ENCODE data around the gene GAPDHS. TPM values are rescaled to one million over a fixed set of nuclear protein-coding genes. Genes with fewer than 3 reads are reported as not detected.
A peak's percentile ranks its signal among the peaks of the same experiment; 100 is the strongest.

The GAPDHS gene
- total RNA-seq, 1 donor from 2014 or later: not detected

DNA sequence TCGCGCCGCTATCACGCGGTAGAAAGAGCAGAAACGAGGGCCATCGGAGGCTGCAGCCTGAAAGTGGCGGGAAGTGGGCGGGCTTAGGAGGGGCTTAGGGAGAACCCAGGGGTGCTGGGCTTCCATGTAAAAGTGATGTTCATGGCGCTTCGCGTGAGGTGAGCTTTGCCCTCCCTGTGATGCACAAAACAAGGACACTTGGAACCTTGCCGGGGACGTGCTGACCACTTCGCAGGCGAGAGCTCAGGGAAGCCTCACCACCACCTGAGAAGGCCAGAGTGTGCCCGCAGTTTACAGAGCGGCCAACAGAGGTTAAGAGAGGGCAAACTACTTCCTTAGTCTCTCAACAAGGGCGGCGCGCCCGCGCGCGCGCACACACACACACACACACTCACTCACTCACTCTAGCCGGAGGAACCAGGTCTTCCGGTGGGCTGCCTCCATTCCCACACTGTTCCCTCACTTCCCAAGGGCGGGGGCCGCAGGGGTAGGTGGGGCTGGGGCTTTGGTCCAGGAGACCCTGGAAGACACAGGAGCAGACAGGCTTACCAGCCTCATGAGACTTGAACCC is 651 bp downstream of the GAPDHS start:
- Histone ChIP-seq H3K27me3 (ENCODE audit: control insufficient read depth in 3 of 3, insufficient read depth in 3 of 3, low read length in 3 of 3) (peaks cover 31 to 62% (median 58%) of the 10 kb centered on the region in 3 donors), H3K36me3 (ENCODE audit: control insufficient read depth in 3 of 3, insufficient read depth in 3 of 3, low read length in 3 of 3) (no peaks in the 10 kb centered on the region), H3K9ac (ENCODE audit: low read depth in 1 of 3, low read length in 3 of 3) (no peak overlapping the region), H3K4me1 (ENCODE audit: control insufficient read depth in 3 of 3, insufficient read depth in 3 of 3, low read length in 3 of 3) (peaks cover 0 to 5% (median 0%) of the 10 kb centered on the region in 3 donors), H3K27ac (ENCODE audit: low read depth, low read length) (no peak overlapping the region), H3K9me3 (ENCODE audit: control insufficient read depth in 3 of 3, low read length in 3 of 3) (no peaks in the 10 kb centered on the region), H3K4me3 (ENCODE audit: low read length in 3 of 3) (no peak overlapping the region)

DNA sequence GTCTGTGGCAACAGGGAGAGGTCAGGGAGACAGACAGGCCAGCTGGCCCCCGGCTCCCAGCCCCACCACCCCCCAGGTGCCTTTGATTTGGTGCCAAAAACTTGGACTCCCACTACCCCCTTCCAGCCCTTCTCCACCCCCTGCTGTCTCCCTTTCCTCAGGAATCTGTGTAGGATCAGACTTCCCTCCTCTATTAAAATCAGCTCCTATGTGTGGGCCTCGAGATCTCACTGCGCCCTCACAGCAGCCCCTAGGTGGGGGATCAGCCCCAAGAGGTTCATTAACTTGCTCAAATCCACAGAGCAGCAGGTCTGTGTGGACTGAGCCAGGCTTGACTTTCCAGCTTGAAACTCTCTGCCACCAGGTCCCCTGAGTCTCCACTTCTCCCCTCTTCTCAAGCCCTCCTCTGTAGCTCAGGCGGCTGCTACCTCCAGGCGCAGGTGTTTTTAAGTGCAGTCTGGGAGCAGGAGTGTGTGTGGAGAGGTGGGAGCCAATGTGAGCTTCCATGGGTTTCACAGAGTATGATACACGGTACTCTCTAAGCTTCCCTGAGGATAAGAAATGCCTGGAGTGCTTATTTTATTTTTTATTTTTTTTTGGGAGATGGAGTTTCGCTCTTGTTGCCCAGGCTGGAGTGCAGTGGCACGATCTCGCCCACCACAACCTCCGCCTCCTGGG is 1.7 kb downstream of the GAPDHS start:
- Histone ChIP-seq H3K27ac (ENCODE audit: low read depth, low read length) (no peak overlapping the region), H3K4me1 (ENCODE audit: control insufficient read depth in 3 of 3, insufficient read depth in 3 of 3, low read length in 3 of 3) (peaks cover 0 to 5% (median 0%) of the 10 kb centered on the region in 3 donors), H3K36me3 (ENCODE audit: control insufficient read depth in 3 of 3, insufficient read depth in 3 of 3, low read length in 3 of 3) (no peaks in the 10 kb centered on the region), H3K4me3 (ENCODE audit: low read length in 3 of 3) (no peak overlapping the region), H3K9me3 (ENCODE audit: control insufficient read depth in 3 of 3, low read length in 3 of 3) (no peaks in the 10 kb centered on the region), H3K27me3 (ENCODE audit: control insufficient read depth in 3 of 3, insufficient read depth in 3 of 3, low read length in 3 of 3) (peaks cover 23 to 52% (median 49%) of the 10 kb centered on the region in 3 donors), H3K9ac (ENCODE audit: low read depth in 1 of 3, low read length in 3 of 3) (no peak overlapping the region)

GRCh38 chr19:35539314-35539713 is 6.1 kb downstream of the GAPDHS start:
- H3K9ac ChIP-seq (ENCODE audit: low read depth in 1 of 3, low read length in 3 of 3): no peak overlapping the region
- H3K27ac ChIP-seq (ENCODE audit: low read depth, low read length): no peak overlapping the region
- H3K9me3 ChIP-seq (ENCODE audit: control insufficient read depth in 3 of 3, low read length in 3 of 3): no peaks in the 10 kb centered on the region
- peaks cover 4 to 18% (median 13%) of the 10 kb centered on the region in 3 donors for H3K27me3 ChIP-seq (ENCODE audit: control insufficient read depth in 3 of 3, insufficient read depth in 3 of 3, low read length in 3 of 3)
- H3K4me1 ChIP-seq (ENCODE audit: control insufficient read depth in 3 of 3, insufficient read depth in 3 of 3, low read length in 3 of 3): peaks cover 2% of the 10 kb centered on the region in 3 donors
- H3K4me3 ChIP-seq (ENCODE audit: low read length in 3 of 3): no peak overlapping the region
- H3K36me3 ChIP-seq (ENCODE audit: control insufficient read depth in 3 of 3, insufficient read depth in 3 of 3, low read length in 3 of 3): peaks cover 0 to 4% (median 0%) of the 10 kb centered on the region in 3 donors

- Histone ChIP-seq H3K4me3 (ENCODE audit: low read length in 3 of 3) (no peak overlapping the region), H3K27me3 (ENCODE audit: control insufficient read depth in 3 of 3, insufficient read depth in 3 of 3, low read length in 3 of 3) (peaks cover 4 to 13% (median 9%) of the 10 kb centered on the region in 3 donors), H3K9ac (ENCODE audit: low read depth in 1 of 3, low read length in 3 of 3) (no peak overlapping the region), H3K9me3 (ENCODE audit: control insufficient read depth in 3 of 3, low read length in 3 of 3) (no peaks in the 10 kb centered on the region), H3K4me1 (ENCODE audit: control insufficient read depth in 3 of 3, insufficient read depth in 3 of 3, low read length in 3 of 3) (peaks cover 7 to 8% (median 8%) of the 10 kb centered on the region in 3 donors), H3K27ac (ENCODE audit: low read depth, low read length) (no peak overlapping the region), H3K36me3 (ENCODE audit: control insufficient read depth in 3 of 3, insufficient read depth in 3 of 3, low read length in 3 of 3) (peaks cover 0 to 4% (median 0%) of the 10 kb centered on the region in 3 donors)
Measured at GRCh38 chr19:35539850-35540249, 6.6 kb downstream of the GAPDHS start.

DNA sequence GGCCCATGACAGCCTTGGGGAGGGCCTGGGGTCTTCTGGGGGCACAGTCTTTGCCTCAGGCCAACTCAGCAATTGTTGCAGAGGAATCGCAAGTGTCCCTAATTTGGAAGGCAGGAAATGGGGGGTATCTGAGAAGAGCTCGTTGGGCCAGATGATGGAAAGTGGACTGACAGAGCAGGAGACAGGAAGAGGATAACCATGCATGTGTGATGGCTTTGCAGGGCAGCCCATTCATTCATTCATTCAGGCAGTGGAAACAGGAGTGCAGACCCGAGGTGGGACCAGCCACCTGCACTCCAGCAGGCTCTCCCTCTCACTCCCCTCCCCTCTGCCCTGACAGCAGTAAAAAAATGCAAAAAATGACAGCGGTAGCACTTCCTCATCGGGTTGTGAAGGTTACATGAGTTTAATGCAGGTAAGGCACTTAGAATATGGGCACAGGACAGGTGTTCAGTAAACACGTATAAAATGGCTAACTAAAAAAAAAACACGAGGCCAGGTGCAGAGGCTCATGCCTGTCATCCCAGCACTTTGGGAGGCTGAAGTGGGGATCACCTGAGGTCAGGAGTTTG is 7.2 kb downstream of the GAPDHS start:
- peaks cover 0 to 4% (median 0%) of the 10 kb centered on the region in 3 donors for H3K36me3 ChIP-seq (ENCODE audit: control insufficient read depth in 3 of 3, insufficient read depth in 3 of 3, low read length in 3 of 3)
- no peak overlapping the region for H3K4me3 ChIP-seq (ENCODE audit: low read length in 3 of 3)
- H3K4me1 ChIP-seq (ENCODE audit: control insufficient read depth in 3 of 3, insufficient read depth in 3 of 3, low read length in 3 of 3): peaks cover 8 to 12% (median 8%) of the 10 kb centered on the region in 3 donors
- peaks cover 4 to 10% (median 6%) of the 10 kb centered on the region in 3 donors for H3K27me3 ChIP-seq (ENCODE audit: control insufficient read depth in 3 of 3, insufficient read depth in 3 of 3, low read length in 3 of 3)
- H3K27ac ChIP-seq (ENCODE audit: low read depth, low read length): no peak overlapping the region
- H3K9me3 ChIP-seq (ENCODE audit: control insufficient read depth in 3 of 3, low read length in 3 of 3): no peaks in the 10 kb centered on the region
- H3K9ac ChIP-seq (ENCODE audit: low read depth in 1 of 3, low read length in 3 of 3): no peak overlapping the region

GRCh38 chr19:35542209-35542608 is 9.0 kb downstream of the GAPDHS start:
- H3K27me3 ChIP-seq (ENCODE audit: control insufficient read depth in 3 of 3, insufficient read depth in 3 of 3, low read length in 3 of 3): peaks cover 0 to 3% (median under 1%) of the 10 kb centered on the region in 3 donors
- H3K4me1 ChIP-seq (ENCODE audit: control insufficient read depth in 3 of 3, insufficient read depth in 3 of 3, low read length in 3 of 3): peaks cover 21 to 28% (median 21%) of the 10 kb centered on the region in 3 donors
- no peak overlapping the region for H3K27ac ChIP-seq (ENCODE audit: low read depth, low read length)
- no peaks in the 10 kb centered on the region for H3K9me3 ChIP-seq (ENCODE audit: control insufficient read depth in 3 of 3, low read length in 3 of 3)
- no peak overlapping the region for H3K9ac ChIP-seq (ENCODE audit: low read depth in 1 of 3, low read length in 3 of 3)
- H3K4me3 ChIP-seq (ENCODE audit: low read length in 3 of 3): no peak overlapping the region
- H3K36me3 ChIP-seq (ENCODE audit: control insufficient read depth in 3 of 3, insufficient read depth in 3 of 3, low read length in 3 of 3): peaks cover 4 to 11% (median 4%) of the 10 kb centered on the region in 3 donors

DNA sequence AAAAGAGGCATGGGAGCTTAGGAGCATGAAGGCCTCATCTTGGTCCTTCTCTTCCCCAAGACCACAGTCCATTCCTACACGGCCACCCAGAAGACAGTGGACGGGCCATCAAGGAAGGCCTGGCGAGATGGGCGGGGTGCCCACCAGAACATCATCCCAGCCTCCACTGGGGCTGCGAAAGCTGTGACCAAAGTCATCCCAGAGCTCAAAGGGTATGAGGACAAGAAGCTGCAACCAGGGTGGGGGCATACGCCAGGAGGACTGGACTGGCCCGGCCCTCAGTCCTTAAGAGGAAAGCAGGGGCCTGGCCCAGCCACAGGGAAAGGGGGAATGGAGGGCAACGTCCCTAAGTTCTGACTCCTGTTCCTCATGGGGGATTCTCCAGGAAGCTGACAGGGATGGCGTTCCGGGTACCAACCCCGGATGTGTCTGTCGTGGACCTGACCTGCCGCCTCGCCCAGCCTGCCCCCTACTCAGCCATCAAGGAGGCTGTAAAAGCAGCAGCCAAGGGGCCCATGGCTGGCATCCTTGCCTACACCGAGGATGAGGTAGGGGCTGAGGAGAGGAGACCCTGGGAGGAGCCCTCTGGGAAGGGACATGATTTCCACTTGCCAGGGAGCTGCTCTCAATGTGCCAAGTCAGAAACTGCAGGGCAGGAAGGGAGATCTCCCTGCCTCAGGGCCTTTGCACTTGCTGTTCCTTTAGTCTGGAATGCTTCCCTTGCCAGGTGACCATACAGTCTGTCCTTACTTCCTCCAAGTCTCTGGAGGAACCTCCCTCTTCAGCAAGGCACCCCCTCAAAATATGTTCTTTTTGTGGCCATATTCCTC is 10.2 kb downstream of the GAPDHS start:
- no peak overlapping the region for H3K9ac ChIP-seq (ENCODE audit: low read depth in 1 of 3, low read length in 3 of 3)
- H3K36me3 ChIP-seq (ENCODE audit: control insufficient read depth in 3 of 3, insufficient read depth in 3 of 3, low read length in 3 of 3): peaks cover 7 to 19% (median 16%) of the 10 kb centered on the region in 3 donors
- H3K27ac ChIP-seq (ENCODE audit: low read depth, low read length): no peak overlapping the region
- peaks cover 21 to 31% (median 21%) of the 10 kb centered on the region in 3 donors for H3K4me1 ChIP-seq (ENCODE audit: control insufficient read depth in 3 of 3, insufficient read depth in 3 of 3, low read length in 3 of 3)
- no peak overlapping the region for H3K4me3 ChIP-seq (ENCODE audit: low read length in 3 of 3)
- H3K27me3 ChIP-seq (ENCODE audit: control insufficient read depth in 3 of 3, insufficient read depth in 3 of 3, low read length in 3 of 3): no peaks in the 10 kb centered on the region
- no peaks in the 10 kb centered on the region for H3K9me3 ChIP-seq (ENCODE audit: control insufficient read depth in 3 of 3, low read length in 3 of 3)

DNA sequence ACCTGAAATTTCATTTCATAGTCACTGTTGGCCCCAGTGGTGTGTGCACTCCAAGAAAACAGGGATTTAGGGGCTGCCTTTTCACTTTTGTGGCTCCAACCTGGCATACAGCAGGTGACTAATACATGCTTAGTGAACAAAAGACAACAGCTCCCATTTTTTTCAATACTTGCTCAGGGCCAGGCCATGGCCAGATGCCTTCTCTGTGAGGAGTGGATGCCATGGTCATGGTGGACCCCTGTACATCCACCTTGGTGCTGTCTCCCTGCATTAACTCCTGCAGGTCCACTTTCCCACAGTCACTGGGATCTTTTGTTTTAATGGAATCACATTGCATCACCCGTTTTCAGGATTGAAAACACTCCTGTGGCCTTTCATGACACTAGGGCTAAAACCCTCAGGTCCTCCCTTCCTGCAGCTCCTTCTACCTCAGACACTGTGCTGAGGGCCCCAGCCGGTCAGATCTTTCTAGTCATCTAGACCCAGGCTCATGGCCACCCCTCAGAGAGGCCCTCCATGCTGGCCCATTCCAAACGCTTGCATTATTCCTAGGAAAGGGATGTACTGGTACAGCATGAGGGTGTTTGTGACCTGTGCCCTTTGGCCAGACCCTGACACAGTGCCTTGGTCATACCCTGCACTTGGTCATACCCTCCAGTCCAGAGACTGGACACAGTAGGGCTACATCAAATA is 11.0 kb downstream of the GAPDHS start:
- no peaks in the 10 kb centered on the region for H3K27me3 ChIP-seq (ENCODE audit: control insufficient read depth in 3 of 3, insufficient read depth in 3 of 3, low read length in 3 of 3)
- no peaks in the 10 kb centered on the region for H3K9me3 ChIP-seq (ENCODE audit: control insufficient read depth in 3 of 3, low read length in 3 of 3)
- H3K36me3 ChIP-seq (ENCODE audit: control insufficient read depth in 3 of 3, insufficient read depth in 3 of 3, low read length in 3 of 3): peaks cover 7 to 19% (median 16%) of the 10 kb centered on the region in 3 donors
- peaks cover 21 to 31% (median 23%) of the 10 kb centered on the region in 3 donors for H3K4me1 ChIP-seq (ENCODE audit: control insufficient read depth in 3 of 3, insufficient read depth in 3 of 3, low read length in 3 of 3)
- H3K4me3 ChIP-seq (ENCODE audit: low read length in 3 of 3): peak overlapping the region; percentile 90 to 93 (median 92)
- no peak overlapping the region for H3K27ac ChIP-seq (ENCODE audit: low read depth, low read length)
- peak overlapping the region; percentile 87 to 92 (median 92) for H3K9ac ChIP-seq (ENCODE audit: low read depth in 1 of 3, low read length in 3 of 3)

All from skeletal muscle tissue (tissue), 4 donors.